ENCODE results near the gene SHC3.

SHC3 gene

DNA sequence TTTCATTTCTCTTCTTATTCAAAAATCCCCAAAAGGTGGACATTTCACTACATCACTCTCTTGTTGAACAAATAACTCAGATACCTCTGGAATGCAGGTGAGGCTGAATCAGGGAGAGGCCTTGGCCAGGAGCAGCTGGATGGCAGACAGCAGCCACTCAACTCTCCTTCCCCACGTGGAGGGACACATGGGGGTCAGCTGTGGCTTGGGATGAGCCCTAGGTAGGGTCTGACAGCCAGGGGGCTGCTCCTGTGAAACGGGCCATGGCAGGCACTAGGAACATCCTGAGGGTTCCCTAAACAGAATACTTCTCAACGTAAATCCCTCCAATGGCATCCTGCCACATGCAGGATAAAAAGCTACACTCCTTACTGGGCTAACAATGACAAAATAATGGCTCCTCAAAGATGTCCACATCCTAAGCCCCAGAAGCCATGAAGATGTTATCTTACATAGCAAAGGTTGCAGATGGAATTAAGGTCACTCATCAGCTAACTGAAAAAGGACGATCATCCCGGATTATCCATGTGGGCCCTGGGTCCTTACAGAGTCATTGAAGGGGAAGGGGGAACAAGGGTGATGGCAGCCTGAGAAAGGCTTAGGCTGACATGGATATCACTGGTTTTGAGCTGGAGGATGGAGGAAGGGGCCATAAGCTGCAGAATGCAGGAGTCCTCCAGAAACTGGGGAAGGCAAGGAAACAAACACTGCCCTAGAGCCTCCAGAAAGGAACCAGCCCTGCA lies 218.7 kb downstream of the SHC3 start:
- ChIA-PET POLR2A (no interaction called here), CTCF (no interaction called here)
- no peak for TF ChIP-seq CTBP1 (IDR thresholded peaks at IDR 0.05; ENCODE audit: borderline replicate concordance)
- no peak for TF ChIP-seq FOXA1 (IDR thresholded peaks at IDR 0.05)
- TF ChIP-seq NFRKB (IDR thresholded peaks at IDR 0.05), result no peak
- TF ChIP-seq ARNT (IDR thresholded peaks at IDR 0.05), result no peak
- TF ChIP-seq HDGF (IDR thresholded peaks at IDR 0.05; ENCODE audit: borderline replicate concordance), result no peak
- TF ChIP-seq, protein P1, sequence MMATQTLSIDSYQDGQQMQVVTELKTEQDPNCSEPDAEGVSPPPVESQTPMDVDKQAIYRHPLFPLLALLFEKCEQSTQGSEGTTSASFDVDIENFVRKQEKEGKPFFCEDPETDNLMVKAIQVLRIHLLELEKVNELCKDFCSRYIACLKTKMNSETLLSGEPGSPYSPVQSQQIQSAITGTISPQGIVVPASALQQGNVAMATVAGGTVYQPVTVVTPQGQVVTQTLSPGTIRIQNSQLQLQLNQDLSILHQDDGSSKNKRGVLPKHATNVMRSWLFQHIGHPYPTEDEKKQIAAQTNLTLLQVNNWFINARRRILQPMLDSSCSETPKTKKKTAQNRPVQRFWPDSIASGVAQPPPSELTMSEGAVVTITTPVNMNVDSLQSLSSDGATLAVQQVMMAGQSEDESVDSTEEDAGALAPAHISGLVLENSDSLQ (IDR thresholded peaks at IDR 0.05), result no peak
- TF ChIP-seq TARDBP (IDR thresholded peaks at IDR 0.05), result no peak
- no peak for TF ChIP-seq SUZ12 (IDR thresholded peaks at IDR 0.05)
- no peak for TF ChIP-seq SP1 (IDR thresholded peaks at IDR 0.05)
- no peak for TF ChIP-seq ZNF384 (IDR thresholded peaks at IDR 0.05)
- no peak for TF ChIP-seq LEF1 (IDR thresholded peaks at IDR 0.05; ENCODE audit: borderline replicate concordance)

DNA sequence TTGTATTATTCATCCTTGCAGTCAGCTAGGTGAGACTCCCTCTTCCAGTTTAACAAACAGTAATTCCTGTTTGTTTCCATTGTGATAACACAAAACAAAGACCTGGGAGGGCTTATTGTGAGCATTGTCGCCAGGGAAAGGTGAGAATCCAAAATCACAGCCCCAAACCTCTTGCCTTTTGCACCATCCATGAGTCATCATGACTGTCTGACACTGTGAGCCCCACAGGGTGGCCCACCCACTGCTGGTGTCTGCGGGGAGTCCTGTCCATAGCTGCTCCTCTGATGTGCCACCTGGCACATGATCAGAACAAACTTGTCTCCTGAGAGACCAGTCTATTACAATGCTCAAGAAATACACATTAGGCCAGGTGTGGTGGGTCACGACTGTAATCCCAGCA lies 221.1 kb downstream of the SHC3 start:
- ChIA-PET CTCF (no interaction called here), POLR2A (no interaction called here)
- no peak for DNase-seq (ENCODE audit: extremely low spot score)
- TF ChIP-seq NFRKB (IDR thresholded peaks at IDR 0.05) (no peak), CTBP1 (IDR thresholded peaks at IDR 0.05; ENCODE audit: borderline replicate concordance) (no peak), FOXK2 (IDR thresholded peaks at IDR 0.05) (no peak), FOXA1 (IDR thresholded peaks at IDR 0.05) (no peak), FOXM1 (IDR thresholded peaks at IDR 0.05; ENCODE audit: borderline replicate concordance) (no peak), SP1 (IDR thresholded peaks at IDR 0.05) (no peak), BHLHE40 (IDR thresholded peaks at IDR 0.05; ENCODE audit: borderline replicate concordance) (no peak), HDGF (IDR thresholded peaks at IDR 0.05; ENCODE audit: borderline replicate concordance) (no peak), ARNT (IDR thresholded peaks at IDR 0.05) (no peak), ZNF384 (IDR thresholded peaks at IDR 0.05) (no peak), ELF4 (IDR thresholded peaks at IDR 0.05) (no peak), LEF1 (IDR thresholded peaks at IDR 0.05; ENCODE audit: borderline replicate concordance) (no peak), TARDBP (IDR thresholded peaks at IDR 0.05) (no peak), L3MBTL2 (conservative IDR thresholded peaks at IDR 0.05) (no peak), SUZ12 (IDR thresholded peaks at IDR 0.05) (no peak)
- TF ChIP-seq, protein P1 (IDR thresholded peaks at IDR 0.05), result no peak

More for the DNA sequence above, 218.7 kb downstream of the SHC3 start:
- DNase-seq (ENCODE audit: extremely low spot score), result no peak
